ENCODE measurements around the gene CDH8. TPM values are rescaled to one million over a fixed set of nuclear protein-coding genes. Genes with fewer than 3 reads are reported as not detected.

CDH8 gene
- total RNA-seq, 1 experiment from 2014 or later = not detected

DNA sequence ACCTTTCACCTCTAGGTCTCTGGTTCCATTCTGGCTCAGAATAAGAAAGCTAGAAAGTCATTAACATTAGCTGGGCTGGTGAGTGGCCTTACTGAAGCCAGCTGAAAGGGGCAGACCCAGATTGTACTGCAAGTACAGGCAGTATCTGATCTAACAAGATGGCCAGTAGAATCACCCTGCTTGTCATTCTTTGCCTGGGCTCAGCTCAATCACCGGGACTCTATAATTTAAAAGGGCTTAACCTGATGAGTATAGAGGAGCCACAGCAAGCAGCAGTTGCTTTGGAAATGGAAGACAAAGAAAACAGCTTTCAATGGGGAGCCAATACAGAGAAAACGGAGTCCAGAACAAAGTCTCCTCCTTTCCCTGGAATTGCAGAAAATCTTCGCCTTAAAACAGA, 13.6 kb downstream of the CDH8 start:
- Mint-ChIP-seq H3K4me1 (ENCODE audit: low read depth, unreplicated experiment) (no peaks in the 10 kb centered on the region), H3K36me3 (ENCODE audit: insufficient read depth, unreplicated experiment) (no peaks in the 10 kb centered on the region), H3K27me3 (ENCODE audit: unreplicated experiment) (no peaks in the 10 kb centered on the region), H3K9me3 (ENCODE audit: low read depth, unreplicated experiment) (peaks cover 2% of the 10 kb centered on the region), H3K4me3 (ENCODE audit: low read depth, unreplicated experiment) (no peak overlapping the region), H3K27ac (ENCODE audit: unreplicated experiment) (no peak overlapping the region)
- TF ChIP-seq, protein P1, sequence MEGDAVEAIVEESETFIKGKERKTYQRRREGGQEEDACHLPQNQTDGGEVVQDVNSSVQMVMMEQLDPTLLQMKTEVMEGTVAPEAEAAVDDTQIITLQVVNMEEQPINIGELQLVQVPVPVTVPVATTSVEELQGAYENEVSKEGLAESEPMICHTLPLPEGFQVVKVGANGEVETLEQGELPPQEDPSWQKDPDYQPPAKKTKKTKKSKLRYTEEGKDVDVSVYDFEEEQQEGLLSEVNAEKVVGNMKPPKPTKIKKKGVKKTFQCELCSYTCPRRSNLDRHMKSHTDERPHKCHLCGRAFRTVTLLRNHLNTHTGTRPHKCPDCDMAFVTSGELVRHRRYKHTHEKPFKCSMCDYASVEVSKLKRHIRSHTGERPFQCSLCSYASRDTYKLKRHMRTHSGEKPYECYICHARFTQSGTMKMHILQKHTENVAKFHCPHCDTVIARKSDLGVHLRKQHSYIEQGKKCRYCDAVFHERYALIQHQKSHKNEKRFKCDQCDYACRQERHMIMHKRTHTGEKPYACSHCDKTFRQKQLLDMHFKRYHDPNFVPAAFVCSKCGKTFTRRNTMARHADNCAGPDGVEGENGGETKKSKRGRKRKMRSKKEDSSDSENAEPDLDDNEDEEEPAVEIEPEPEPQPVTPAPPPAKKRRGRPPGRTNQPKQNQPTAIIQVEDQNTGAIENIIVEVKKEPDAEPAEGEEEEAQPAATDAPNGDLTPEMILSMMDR (IDR thresholded peaks at IDR 0.05; ENCODE audit: unreplicated experiment) = no peak
- no peak for DNase-seq
- intact Hi-C loops (cut with micrococcal nuclease; ENCODE audit: unreplicated experiment) = no loop called here
- CTCF ChIA-PET = no interaction called here
- no TSS peak for BruUV-seq (replicated peaks)

DNA sequence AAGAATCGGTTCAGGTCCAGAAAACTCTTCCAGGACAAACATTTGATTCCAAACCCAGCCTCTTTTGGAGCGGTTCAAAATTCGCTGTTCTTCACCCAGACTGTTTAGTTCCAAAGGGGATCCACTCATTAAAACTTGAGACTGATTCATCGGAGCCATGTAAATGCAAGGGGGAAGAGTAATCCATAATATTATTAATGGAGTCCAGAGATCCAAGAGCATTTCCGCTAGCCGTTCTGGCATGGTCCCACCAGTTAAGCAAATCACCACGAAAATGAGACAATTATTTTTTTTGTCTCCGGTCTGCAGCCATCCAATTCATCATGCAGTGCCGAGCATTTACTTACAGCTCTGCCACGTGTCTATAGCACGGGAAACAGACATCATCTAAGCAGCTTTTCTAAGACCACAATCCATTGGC, 15.1 kb downstream of the CDH8 start:
- no TSS peak for BruUV-seq (replicated peaks)

GRCh38 chr16:62020681-62021080, 15.6 kb downstream of the CDH8 start:
- CTCF ChIA-PET = no interaction called here
- no TSS peak for BruUV-seq (replicated peaks)
- no peaks in the 10 kb centered on the region for H3K27me3 Mint-ChIP-seq (ENCODE audit: unreplicated experiment)
- intact Hi-C loops (cut with micrococcal nuclease; ENCODE audit: unreplicated experiment) = no loop called here
- H3K4me1 Mint-ChIP-seq (ENCODE audit: low read depth, unreplicated experiment) = no peaks in the 10 kb centered on the region
- no peak for DNase-seq
- no peak overlapping the region for H3K27ac Mint-ChIP-seq (ENCODE audit: unreplicated experiment)
- TF ChIP-seq, protein P1 (IDR thresholded peaks at IDR 0.05; ENCODE audit: unreplicated experiment) = no peak
- H3K9me3 Mint-ChIP-seq (ENCODE audit: low read depth, unreplicated experiment) = peaks cover 2% of the 10 kb centered on the region
- no peak overlapping the region for H3K4me3 Mint-ChIP-seq (ENCODE audit: low read depth, unreplicated experiment)
- no peaks in the 10 kb centered on the region for H3K36me3 Mint-ChIP-seq (ENCODE audit: insufficient read depth, unreplicated experiment)

More for the DNA sequence above, 15.1 kb downstream of the CDH8 start:
- Mint-ChIP-seq H3K36me3 (ENCODE audit: insufficient read depth, unreplicated experiment) (no peaks in the 10 kb centered on the region), H3K9me3 (ENCODE audit: low read depth, unreplicated experiment) (peaks cover 2% of the 10 kb centered on the region), H3K4me3 (ENCODE audit: low read depth, unreplicated experiment) (no peak overlapping the region), H3K27ac (ENCODE audit: unreplicated experiment) (no peak overlapping the region), H3K4me1 (ENCODE audit: low read depth, unreplicated experiment) (no peaks in the 10 kb centered on the region), H3K27me3 (ENCODE audit: unreplicated experiment) (no peaks in the 10 kb centered on the region)
- TF ChIP-seq, protein P1 (IDR thresholded peaks at IDR 0.05; ENCODE audit: unreplicated experiment) = no peak
- intact Hi-C loops (cut with micrococcal nuclease; ENCODE audit: unreplicated experiment) = no loop called here
- CTCF ChIA-PET = no interaction called here
- DNase-seq = no peak

DNA sequence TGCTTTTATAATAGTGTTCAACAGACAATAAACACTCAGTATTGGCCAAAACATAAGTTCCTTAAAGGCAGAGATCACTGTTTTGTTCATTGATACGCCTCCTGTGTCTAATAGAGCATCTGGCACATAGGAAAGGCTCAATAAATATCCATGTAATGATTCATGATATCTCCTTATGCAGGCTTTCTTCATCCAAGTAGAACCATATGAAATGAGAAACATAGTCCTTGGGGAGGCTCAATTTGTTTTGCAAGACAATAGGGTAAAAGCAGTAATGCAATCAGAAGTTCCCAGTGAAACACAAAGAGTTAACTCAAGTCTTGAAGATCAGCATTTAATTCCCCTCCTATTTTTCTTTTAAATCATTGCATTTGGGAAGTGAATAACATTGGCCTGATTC, 16.4 kb downstream of the CDH8 start:
- CTCF ChIA-PET = no interaction called here
- no peak for DNase-seq
- no peak overlapping the region for H3K27ac Mint-ChIP-seq (ENCODE audit: unreplicated experiment)
- no peaks in the 10 kb centered on the region for H3K4me1 Mint-ChIP-seq (ENCODE audit: low read depth, unreplicated experiment)
- intact Hi-C loops (cut with micrococcal nuclease; ENCODE audit: unreplicated experiment) = no loop called here
- H3K9me3 Mint-ChIP-seq (ENCODE audit: low read depth, unreplicated experiment) = peaks cover 2% of the 10 kb centered on the region
- no peaks in the 10 kb centered on the region for H3K36me3 Mint-ChIP-seq (ENCODE audit: insufficient read depth, unreplicated experiment)
- H3K27me3 Mint-ChIP-seq (ENCODE audit: unreplicated experiment) = no peaks in the 10 kb centered on the region
- no peak overlapping the region for H3K4me3 Mint-ChIP-seq (ENCODE audit: low read depth, unreplicated experiment)
- BruUV-seq (replicated peaks) = no TSS peak
- TF ChIP-seq, protein P1 (IDR thresholded peaks at IDR 0.05; ENCODE audit: unreplicated experiment) = no peak

All from Calu3 (cell line).